Trophoblast cell (in vitro differentiated cells and primary cell): ENCODE data around the gene CFI.

Source experiments
- DNase-seq, 2 donors: peaks; one replicate each; pipeline ENCODE4 v3.0.0-alpha.2; 2016
- H2AFZ ChIP-seq: 2 replicates; pipeline ENCODE4 v1.6.1; 2013; ENCODE audit warnings: low read length, moderate library complexity, mild to moderate bottlenecking; ENCODE audit not compliant: insufficient read depth, poor library complexity
- H2AK5ac ChIP-seq: 2 replicates; pipeline ENCODE4 v1.6.1; 2013; ENCODE audit warnings: mild to moderate bottlenecking, low read length
- H2BK120ac ChIP-seq: 2 replicates; pipeline ENCODE4 v1.6.1; 2013; ENCODE audit warnings: low read length, mild to moderate bottlenecking, moderate library complexity; ENCODE audit not compliant: insufficient read depth, poor library complexity
- H2BK12ac ChIP-seq: 2 replicates; pipeline ENCODE4 v1.6.1; 2013; ENCODE audit warnings: mild to moderate bottlenecking, low read length, moderate library complexity
- H2BK5ac ChIP-seq: 2 replicates; pipeline ENCODE4 v1.6.1; 2013; ENCODE audit warnings: low read length, low read depth, moderate library complexity, mild to moderate bottlenecking; ENCODE audit not compliant: poor library complexity
- H3K14ac ChIP-seq: 2 replicates; pipeline ENCODE4 v1.6.1; 2013; ENCODE audit warnings: mild to moderate bottlenecking, low read length
- H3K18ac ChIP-seq: 2 replicates; pipeline ENCODE4 v1.6.1; 2013; ENCODE audit warnings: mild to moderate bottlenecking, low read length
- H3K23ac ChIP-seq: 2 replicates; pipeline ENCODE4 v1.6.1; 2013; ENCODE audit warnings: low read length
- H3K27ac ChIP-seq: 2 replicates; pipeline ENCODE4 v1.5.1; 2013; ENCODE audit warnings: low read depth, mild to moderate bottlenecking, inconsistent platforms, low read length, moderate library complexity
- H3K27me3 ChIP-seq: 2 replicates; pipeline ENCODE4 v1.6.1; 2013; ENCODE audit warnings: inconsistent platforms, mild to moderate bottlenecking, low read length, moderate library complexity; ENCODE audit not compliant: insufficient read depth
- H3K36me3 ChIP-seq, 2 experiments: 1 replicate in 1 of 2; 2 replicates in 1 of 2; pipeline ENCODE4 v1.6.1; 2013; ENCODE audit warnings: low read length in 2 of 2, mild to moderate bottlenecking in 2 of 2, moderate library complexity in 1 of 2; ENCODE audit not compliant: insufficient read depth in 2 of 2, control insufficient read depth in 1 of 2
- H3K4ac ChIP-seq: 2 replicates; pipeline ENCODE4 v1.6.1; 2013; ENCODE audit warnings: low read depth, mild to moderate bottlenecking, low read length, moderate library complexity
- H3K4me1 ChIP-seq, 2 experiments: 1 replicate in 1 of 2; 2 replicates in 1 of 2; pipeline ENCODE4 v1.6.1; 2013; ENCODE audit warnings: low read length in 2 of 2, mild to moderate bottlenecking in 2 of 2, moderate library complexity in 1 of 2; ENCODE audit not compliant: insufficient read depth in 2 of 2, control insufficient read depth in 1 of 2
- H3K4me2 ChIP-seq: 2 replicates; pipeline ENCODE4 v1.6.1; 2013; ENCODE audit warnings: inconsistent platforms, mild to moderate bottlenecking, low read length, moderate library complexity
- H3K4me3 ChIP-seq: 2 replicates; pipeline ENCODE4 v1.5.1; 2013; ENCODE audit warnings: mild to moderate bottlenecking, low read depth, low read length, inconsistent platforms
- H3K79me1 ChIP-seq: one replicate; pipeline ENCODE4 v1.6.1; 2013; ENCODE audit warnings: low read length
- H3K79me2 ChIP-seq: 2 replicates; pipeline ENCODE4 v1.6.1; 2013; ENCODE audit warnings: low read length, mild to moderate bottlenecking; ENCODE audit not compliant: control insufficient read depth, insufficient read depth, poor library complexity
- H3K9ac ChIP-seq: 2 replicates; pipeline ENCODE4 v1.6.1; 2013; ENCODE audit warnings: mild to moderate bottlenecking, low read length
- H3K9me3 ChIP-seq: 2 replicates; pipeline ENCODE4 v1.6.1; 2013; ENCODE audit warnings: low read depth, mild to moderate bottlenecking, control low read depth, inconsistent platforms, low read length; ENCODE audit not compliant: insufficient read depth
- H4K12ac ChIP-seq: 2 replicates; pipeline ENCODE4 v1.6.1; 2013; ENCODE audit warnings: low read depth, mild to moderate bottlenecking, low read length, moderate library complexity
- H4K8ac ChIP-seq: 2 replicates; pipeline ENCODE4 v1.6.1; 2013; ENCODE audit warnings: low read depth, mild to moderate bottlenecking, low read length, moderate library complexity
- H4K91ac ChIP-seq: one replicate; pipeline ENCODE4 v1.6.1; 2013; ENCODE audit warnings: low read depth, mild to moderate bottlenecking, low read length, moderate library complexity
- WGBS: extraction: QIAGEN DNeasy Blood & Tissue Kit; methylation state at CpG from one replicate; pipeline ENCODE4 v1.1.7; 2013; ENCODE audit warnings: missing lambda C conversion rate; ENCODE audit not compliant: insufficient read length, insufficient coverage; ENCODE audit errors: extremely low coverage; 5-methylcytosine and 5-hydroxymethylcytosine counted together

Gene CFI

GRCh38 chr4:109749388-109750082, 52.3 kb downstream of the CFI start:
- no peaks in the 10 kb centered on the region for H3K27me3 ChIP-seq
- H2BK120ac ChIP-seq = no peak overlapping the region
- no peak overlapping the region for H2AK5ac ChIP-seq
- no peaks in the 10 kb centered on the region for H3K36me3 ChIP-seq
- no peak overlapping the region for H3K4ac ChIP-seq
- no peaks in the 10 kb centered on the region for H3K9me3 ChIP-seq
- H4K12ac ChIP-seq = no peak overlapping the region
- H2BK12ac ChIP-seq = no peak overlapping the region
- no peak overlapping the region for H2BK5ac ChIP-seq
- H3K4me2 ChIP-seq = no peak overlapping the region
- no peak overlapping the region for H4K8ac ChIP-seq
- no peaks in the 10 kb centered on the region for H3K79me2 ChIP-seq
- H3K9ac ChIP-seq = no peak overlapping the region
- DNase-seq = no peak
- H4K91ac ChIP-seq = no peak overlapping the region
- no peak overlapping the region for H3K18ac ChIP-seq
- WGBS = no CpG with 5 or more reads among the region's 7 CpGs
- H3K27ac ChIP-seq = no peak overlapping the region
- no peak overlapping the region for H3K4me3 ChIP-seq
- H2AFZ ChIP-seq = no peak overlapping the region
- H3K79me1 ChIP-seq = no peaks in the 10 kb centered on the region
- no peak overlapping the region for H3K14ac ChIP-seq
- no peaks in the 10 kb centered on the region for H3K4me1 ChIP-seq
- H3K23ac ChIP-seq = no peak overlapping the region

GRCh38 chr4:109748114-109748513, 53.7 kb downstream of the CFI start:
- Histone ChIP-seq H4K12ac (no peak overlapping the region), H3K27me3 (no peaks in the 10 kb centered on the region), H3K4me1 (no peaks in the 10 kb centered on the region), H3K4me3 (no peak overlapping the region), H4K91ac (no peak overlapping the region), H3K23ac (no peak overlapping the region), H3K27ac (no peak overlapping the region), H3K36me3 (no peaks in the 10 kb centered on the region), H3K18ac (no peak overlapping the region), H3K79me2 (no peaks in the 10 kb centered on the region), H3K79me1 (no peaks in the 10 kb centered on the region), H2BK120ac (no peak overlapping the region), H3K9me3 (no peaks in the 10 kb centered on the region), H3K14ac (no peak overlapping the region), H2AK5ac (no peak overlapping the region), H2BK12ac (no peak overlapping the region), H2AFZ (no peak overlapping the region), H4K8ac (no peak overlapping the region), H3K4me2 (no peak overlapping the region), H2BK5ac (no peak overlapping the region), H3K9ac (no peak overlapping the region), H3K4ac (no peak overlapping the region)
- DNase-seq = no peak
- no CpG with 5 or more reads among the region's 1 CpG for WGBS

- no peak overlapping the region for H4K91ac ChIP-seq
- no peak for DNase-seq
- no peak overlapping the region for H2BK120ac ChIP-seq
- H2AFZ ChIP-seq = no peak overlapping the region
- no peaks in the 10 kb centered on the region for H3K9me3 ChIP-seq
- H3K79me2 ChIP-seq = no peaks in the 10 kb centered on the region
- H3K18ac ChIP-seq = no peak overlapping the region
- no peak overlapping the region for H3K14ac ChIP-seq
- no peaks in the 10 kb centered on the region for H3K27me3 ChIP-seq
- no peak overlapping the region for H3K4me2 ChIP-seq
- no CpG with 5 or more reads among the region's 2 CpGs for WGBS
- no peak overlapping the region for H4K8ac ChIP-seq
- no peak overlapping the region for H4K12ac ChIP-seq
- H3K9ac ChIP-seq = no peak overlapping the region
- no peaks in the 10 kb centered on the region for H3K79me1 ChIP-seq
- H2BK12ac ChIP-seq = no peak overlapping the region
- H3K23ac ChIP-seq = no peak overlapping the region
- no peak overlapping the region for H2AK5ac ChIP-seq
- no peak overlapping the region for H3K27ac ChIP-seq
- H3K4me1 ChIP-seq = no peaks in the 10 kb centered on the region
- H3K36me3 ChIP-seq = no peaks in the 10 kb centered on the region
- H2BK5ac ChIP-seq = no peak overlapping the region
- H3K4ac ChIP-seq = no peak overlapping the region
- no peak overlapping the region for H3K4me3 ChIP-seq
Measured at GRCh38 chr4:109746728-109747127, 55.1 kb downstream of the CFI start.

GRCh38 chr4:109745830-109746229, 56.0 kb downstream of the CFI start:
- no peaks in the 10 kb centered on the region for H3K9me3 ChIP-seq
- no peak overlapping the region for H3K27ac ChIP-seq
- H4K91ac ChIP-seq = no peak overlapping the region
- no peaks in the 10 kb centered on the region for H3K79me1 ChIP-seq
- H3K36me3 ChIP-seq = no peaks in the 10 kb centered on the region
- no peak overlapping the region for H4K12ac ChIP-seq
- H4K8ac ChIP-seq = no peak overlapping the region
- H3K79me2 ChIP-seq = no peaks in the 10 kb centered on the region
- H3K9ac ChIP-seq = no peak overlapping the region
- H3K27me3 ChIP-seq = no peaks in the 10 kb centered on the region
- H3K18ac ChIP-seq = no peak overlapping the region
- no peak overlapping the region for H2BK120ac ChIP-seq
- H3K4me3 ChIP-seq = no peak overlapping the region
- H3K23ac ChIP-seq = no peak overlapping the region
- H3K4ac ChIP-seq = no peak overlapping the region
- no peak overlapping the region for H2AK5ac ChIP-seq
- DNase-seq = no peak
- no peaks in the 10 kb centered on the region for H3K4me1 ChIP-seq
- H3K14ac ChIP-seq = no peak overlapping the region
- no peak overlapping the region for H2AFZ ChIP-seq
- no peak overlapping the region for H2BK5ac ChIP-seq
- H2BK12ac ChIP-seq = no peak overlapping the region
- H3K4me2 ChIP-seq = no peak overlapping the region
